DMS 273 treated with DMSO at 0.1 percent for 48 hours (cell line): ENCODE results near the gene PRSS23.
A peak's percentile ranks its signal among the peaks of the same experiment; 100 is the strongest.

Experiments used
- DNase-seq: peaks from one replicate; lab custom pipeline; 2025; lab: John Stamatoyannopoulos, UW

The PRSS23 gene

DNA sequence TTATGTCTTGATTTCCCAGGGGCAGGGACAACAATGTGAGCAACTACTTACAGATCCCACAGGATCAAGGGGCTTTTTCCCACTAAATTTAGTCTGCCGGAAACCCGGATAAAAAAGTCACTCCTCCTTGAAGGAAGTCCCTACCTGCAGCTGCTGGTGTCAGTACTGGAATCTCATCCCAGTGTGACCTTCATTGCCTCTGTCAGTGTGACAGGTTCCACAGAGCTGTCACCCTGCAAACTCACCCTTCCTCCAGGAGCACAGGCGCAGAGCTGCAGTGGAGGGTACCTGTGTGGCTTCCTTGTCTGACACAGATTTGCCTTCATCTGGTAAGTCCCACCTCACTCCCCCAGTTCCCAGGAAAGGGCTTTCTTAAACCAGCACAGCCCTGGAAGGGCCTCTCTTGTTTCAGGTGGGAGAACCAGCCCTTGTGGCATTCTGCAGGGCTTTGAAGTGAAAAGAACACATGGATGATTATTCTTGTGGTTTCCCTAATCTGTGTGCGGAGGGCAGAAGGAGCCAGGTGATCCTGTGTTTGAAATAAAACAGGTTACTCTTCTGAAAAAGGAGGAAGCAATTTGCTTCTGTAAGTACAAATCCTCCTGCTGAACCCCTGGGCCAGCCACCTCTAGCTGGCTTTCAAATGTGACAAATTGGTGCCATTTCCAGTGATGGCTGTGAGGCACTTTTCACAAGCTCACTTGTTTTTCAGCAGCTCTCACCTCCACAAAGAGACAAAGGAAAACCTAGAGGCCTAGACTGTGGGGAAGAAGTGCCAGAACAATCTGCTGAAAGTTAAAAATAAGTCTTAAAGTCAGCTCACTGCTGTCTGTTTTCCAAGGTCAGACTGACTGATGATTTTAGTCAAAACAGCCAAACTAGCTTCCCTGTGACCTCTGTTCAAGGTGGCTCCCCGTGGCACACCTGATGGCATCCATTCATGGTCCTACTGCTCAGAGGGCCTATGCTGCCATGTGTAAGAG is 9.2 kb upstream of the PRSS23 start:
- no peak for DNase-seq

DNA sequence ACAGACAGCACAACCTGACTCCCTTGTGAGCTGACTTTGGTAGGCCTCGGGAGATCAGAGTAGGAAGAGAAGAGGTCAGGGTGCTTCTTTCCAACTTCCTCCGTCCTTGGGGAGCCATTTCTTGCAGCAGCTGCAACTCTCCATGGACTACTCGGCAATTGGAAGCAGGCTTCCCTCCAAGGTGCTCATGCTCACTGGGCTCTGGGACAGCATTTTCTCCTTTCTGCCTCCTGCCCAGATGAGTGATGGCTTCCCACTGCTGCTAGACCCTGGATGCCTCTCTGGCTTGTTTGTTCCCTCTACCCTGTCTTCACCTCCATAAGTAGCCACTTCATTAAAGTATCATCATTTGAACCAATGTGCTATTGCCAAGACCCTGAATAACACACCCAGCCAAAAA is 8.2 kb upstream of the PRSS23 start:
- DNase-seq = no peak

DNA sequence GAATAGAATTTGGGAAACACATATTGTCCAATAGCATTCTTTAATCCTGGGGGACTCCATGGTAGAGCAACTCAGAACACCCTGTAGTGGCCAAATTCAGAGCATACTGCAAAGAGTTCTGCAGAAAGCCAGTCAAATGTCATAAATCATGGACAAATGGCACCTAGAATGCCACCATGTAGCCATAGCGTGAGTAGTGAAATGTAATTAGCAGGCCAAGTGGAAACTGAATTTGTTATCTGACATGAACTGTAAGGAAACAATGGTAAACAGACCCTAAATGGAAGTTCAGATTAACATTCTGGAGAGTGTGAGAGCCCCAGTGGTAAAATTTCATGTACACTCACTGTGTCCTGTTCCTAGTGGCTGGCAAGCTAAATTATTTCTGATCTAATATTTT is 7.0 kb upstream of the PRSS23 start:
- DNase-seq = no peak

DNA sequence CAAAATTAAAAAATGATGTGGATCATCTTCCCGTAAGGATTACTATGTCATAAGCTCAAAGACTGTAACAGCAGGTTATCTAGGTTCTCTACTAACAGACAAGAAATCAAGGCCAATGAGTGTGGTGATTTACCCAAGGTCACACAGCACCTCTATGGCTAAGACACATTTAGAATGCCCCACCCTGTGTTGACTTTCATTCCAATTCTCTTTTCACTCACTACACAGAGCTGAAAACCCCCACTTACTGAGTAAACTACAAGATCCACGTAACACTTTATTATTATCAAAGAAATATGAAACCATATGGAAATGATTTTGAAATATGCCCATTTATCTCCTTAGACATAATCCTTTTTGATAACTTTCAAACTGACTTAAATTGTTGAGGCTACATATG is 4.8 kb upstream of the PRSS23 start:
- no peak for DNase-seq

DNA sequence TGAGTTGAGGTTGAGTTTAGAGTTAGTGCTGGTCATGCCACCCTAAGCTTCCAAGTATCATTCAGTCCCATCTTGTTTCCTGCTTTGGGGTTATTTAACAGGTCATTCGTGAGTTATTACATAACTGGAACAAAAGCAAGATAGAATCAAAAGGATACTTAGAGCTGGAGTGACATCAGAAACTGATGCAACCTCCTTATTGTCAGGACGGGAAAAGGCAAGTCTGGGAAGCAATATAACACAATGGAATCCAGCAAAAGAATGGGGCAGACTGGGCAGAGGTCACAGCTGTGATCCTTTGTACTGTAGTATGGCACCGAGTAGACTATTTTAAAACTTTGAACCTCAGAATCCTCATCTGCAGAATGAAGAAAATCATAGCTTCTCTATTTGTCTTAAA is 4.4 kb upstream of the PRSS23 start:
- DNase-seq = no peak

DNA sequence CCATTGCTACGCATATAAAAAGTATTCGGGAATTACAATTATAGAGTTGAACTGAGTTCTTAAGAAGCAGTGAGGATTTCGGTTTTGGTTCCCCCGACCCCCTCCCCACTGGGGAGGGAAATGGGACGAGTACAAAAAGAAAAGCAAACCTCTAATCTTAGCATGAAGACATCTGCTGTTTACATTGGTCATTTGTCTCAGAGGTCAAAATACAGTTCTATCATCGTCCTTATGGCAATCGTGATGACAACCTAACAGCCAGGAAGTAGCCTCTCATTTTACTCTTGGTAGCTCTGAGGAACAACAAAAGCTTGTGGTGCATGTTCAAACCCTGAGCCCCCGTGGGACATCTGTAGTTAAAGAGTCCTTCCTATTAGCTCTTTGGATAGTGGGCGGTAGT is 3.2 kb upstream of the PRSS23 start:
- DNase-seq = no peak

DNA sequence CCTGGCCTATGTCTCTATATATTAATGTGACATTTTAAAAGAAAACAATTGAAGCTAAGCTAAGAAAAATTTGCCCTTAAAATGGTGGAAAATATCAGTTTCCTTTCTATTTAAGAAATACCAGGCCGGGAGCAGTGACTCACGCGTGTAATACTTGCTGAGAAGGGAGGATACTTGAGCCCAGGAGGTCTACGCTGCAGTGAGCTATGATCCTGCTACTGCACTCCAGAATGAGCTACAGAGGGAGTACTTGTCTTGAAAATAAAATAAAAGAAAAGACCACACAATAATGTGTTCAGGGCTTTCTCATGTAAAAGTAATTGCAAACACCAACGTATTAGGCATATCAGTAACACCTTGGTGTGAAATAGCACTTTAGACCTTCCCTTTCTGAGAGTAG is 1.4 kb upstream of the PRSS23 start:
- DNase-seq = no peak

DNA sequence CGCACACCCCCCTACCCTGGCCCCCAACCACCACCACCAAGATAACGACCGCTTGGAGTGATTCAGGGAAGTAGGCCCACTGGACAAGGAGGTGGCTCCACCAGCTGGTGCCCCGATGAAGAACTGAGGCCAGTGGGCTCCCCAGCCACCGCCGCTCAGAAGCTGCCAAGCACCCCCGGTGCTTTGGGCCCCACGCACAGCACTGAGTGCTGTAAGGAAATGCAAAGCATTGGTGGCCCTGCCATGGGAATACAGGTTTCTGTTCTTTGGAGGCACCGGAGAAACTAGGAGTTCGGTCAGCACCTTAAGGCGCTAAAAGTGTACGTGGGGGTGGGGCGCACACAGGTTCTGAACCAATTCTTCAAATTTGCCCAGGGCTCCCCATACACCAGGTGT is 664 bp upstream of the PRSS23 start:
- no peak for DNase-seq

DNA sequence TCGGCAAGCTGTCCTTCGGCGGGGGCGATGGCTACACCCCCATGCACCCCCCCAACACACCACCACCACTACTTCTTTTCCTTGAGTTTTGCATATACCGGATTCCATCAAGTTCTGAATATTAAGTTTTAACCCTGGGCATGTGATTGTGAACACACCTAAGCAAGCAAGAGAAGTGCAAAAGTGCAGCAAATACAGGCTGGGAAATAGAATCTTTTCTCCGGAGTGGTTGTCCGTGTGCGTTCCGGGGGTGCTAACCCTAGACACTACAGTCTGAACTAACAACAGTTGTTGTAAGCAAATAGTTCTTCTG is 574 bp downstream of the PRSS23 start:
- DNase-seq = no peak

DNA sequence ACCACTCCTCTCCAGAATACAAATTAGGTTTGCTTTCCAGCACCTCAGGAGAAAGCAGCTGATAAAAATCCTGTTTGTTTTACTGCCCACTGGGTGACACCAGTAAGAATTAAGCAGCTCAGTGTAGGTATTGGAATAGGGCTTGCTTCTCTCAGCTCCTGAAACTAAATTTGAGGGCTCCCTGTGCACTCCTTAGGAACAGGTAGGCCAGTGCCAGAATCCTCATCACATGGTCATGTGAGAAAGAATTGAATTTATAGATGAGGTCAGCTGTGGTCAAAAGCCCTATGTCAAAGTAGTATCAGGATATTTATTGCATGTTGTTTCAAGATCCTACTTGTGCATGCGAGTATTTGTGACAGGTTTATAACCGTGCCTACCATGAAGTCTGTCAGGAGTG is 1.0 kb downstream of the PRSS23 start:
- DNase-seq = no peak

DNA sequence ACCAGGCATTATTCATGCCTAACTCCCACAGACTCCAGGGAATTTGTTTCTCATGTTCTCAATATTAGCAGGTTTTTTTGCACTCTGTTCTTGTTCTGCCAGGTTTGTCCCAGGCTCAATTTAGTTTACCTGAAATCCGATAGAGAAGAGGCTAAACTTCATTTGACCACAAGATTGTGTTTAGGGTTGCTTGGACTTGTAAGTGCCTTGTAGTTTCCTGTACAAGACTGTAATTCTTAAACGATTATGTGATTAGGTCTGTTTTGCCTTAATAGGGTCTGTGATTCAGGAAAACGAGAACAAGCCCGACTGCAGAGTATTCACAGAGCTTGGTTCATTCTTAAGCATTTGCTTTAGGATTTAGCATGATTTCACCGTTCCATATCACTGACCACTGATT is 1.8 kb downstream of the PRSS23 start:
- DNase-seq = no peak

DNA sequence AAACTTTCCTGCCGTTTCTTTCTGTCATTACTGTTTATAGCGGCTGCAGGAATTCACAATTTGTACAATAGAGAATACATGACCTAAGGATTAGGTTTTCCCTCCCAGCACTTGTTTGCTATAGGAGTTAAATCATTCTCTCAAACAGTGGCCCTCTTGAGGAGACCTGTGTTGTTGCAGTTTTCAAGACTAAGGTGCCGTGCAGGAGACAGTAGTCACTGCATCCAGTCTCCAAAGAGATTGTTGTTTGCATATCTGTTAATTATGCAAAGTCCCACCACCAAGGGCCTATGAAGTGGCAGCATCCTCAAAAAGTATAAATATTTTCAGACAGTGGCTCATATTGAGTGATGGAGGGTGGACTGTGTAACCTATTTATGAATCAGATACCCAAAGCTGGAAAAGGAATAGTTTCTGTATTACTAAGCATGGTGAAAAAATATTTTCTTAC is 2.3 kb downstream of the PRSS23 start:
- DNase-seq = peak; percentile 1

DNA sequence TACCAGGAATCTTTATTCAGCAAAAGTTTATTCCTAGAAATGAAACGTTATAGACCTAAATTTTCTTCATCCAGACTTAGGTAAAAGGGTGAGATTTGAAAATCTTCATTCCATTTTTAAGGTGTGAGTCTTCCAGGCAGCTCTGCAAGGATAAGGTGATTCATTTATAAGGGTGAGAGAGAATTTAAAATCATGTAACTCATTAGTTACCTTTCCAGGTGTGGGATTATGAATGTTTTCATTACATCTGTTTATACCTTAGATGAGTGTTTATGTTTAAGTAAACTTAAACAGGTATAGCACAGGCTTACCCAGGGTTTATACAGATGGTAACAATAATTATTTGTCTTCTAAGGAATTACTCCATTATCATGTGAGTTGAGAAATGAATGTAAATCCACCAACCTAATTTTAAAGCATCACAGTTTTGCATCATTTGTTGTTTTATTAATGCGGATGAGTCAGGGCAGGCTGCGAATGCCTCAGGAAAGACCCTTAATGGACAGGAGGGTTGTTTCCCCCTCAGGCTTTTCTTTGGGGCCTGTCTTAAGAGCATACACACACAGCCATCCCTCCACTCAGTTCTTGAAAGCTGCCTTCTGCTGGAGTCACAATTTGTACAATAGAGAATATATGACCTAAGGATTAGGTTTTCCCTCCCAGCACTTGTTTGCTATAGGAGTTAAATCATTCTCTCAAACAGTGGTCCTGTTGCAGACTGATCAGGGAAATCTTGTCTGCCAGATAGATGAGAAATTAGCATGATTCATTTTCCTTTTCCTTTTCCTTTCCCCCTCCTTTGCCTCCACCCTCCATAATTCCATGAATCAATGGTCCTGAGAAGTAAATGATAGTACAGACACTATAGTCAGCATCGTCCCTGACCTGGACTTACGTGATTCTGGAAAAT is 3.0 kb downstream of the PRSS23 start:
- DNase-seq = no peak

DNA sequence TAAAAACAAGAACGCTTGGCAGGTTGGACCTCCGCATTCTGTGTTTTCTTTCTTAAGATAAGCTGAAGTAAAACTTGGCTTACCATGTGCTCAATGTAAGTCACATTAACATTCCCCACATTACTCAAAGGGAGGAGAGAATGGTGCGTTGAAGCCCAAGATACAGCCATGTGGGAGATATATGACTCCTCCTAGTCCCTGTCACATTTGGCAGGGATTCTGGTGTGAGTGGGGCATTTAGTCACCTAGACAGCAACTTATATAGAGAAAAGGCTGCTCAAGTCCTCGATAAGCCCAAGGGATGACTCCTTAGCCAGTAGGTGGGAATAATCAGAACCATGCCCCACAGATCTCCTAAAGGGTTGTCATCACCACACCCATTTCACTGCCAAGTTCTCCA is 4.6 kb downstream of the PRSS23 start:
- no peak for DNase-seq

DNA sequence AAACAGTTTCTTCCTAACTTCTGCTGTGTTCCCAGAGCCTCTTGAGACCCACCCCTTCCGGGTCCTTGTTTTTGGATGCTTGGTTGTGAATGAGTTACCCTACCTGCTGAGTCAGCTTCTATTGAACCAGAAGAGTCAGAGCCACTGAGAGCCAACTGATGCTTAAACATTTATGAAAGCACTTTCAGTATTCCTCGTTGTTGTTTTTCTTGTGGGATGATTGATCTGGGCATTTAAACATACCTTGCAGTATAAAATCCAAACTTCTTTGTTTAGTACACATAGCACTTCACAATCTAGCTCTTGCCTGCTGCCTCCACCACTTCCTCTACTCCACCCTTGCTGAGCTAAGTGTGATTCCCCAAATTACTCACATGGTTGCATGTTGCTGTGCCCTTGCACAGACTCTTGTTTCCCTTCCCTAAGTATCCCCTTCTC is 5.5 kb downstream of the PRSS23 start:
- no peak for DNase-seq

DNA sequence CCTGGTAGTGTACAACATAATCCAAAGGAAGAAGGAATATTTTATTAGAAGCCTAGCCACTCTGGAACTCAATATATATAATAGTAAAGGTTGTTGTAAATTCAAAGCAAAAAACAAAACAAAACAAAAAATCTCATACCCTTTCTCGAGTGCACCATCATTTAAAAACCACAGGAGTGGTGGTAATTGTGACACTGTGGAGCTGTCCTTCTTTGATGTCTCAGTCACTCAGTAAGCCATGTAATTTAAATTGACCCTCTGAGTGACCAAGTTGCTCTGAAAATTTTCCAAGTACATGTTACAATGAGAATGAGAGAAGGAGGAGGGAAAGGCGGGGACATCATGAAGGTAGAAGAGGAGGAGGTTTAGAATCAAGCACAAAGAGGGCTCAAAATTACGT is 6.6 kb downstream of the PRSS23 start:
- no peak for DNase-seq

DNA sequence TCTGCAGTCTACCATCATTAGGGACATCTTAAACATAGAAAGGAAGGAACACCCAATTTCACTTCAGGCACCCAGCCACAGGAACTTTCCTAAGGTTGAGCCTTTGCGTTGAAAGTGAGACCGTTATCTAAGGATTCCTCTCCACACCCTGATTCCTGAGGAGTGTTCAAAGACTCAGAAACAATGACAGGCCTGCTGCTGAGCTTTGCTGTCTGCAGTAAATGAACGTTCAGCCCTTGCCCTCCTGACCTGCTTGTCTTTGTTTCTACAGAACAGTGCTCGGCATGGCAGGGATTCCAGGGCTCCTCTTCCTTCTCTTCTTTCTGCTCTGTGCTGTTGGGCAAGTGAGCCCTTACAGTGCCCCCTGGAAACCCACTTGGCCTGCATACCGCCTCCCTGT is 7.0 kb downstream of the PRSS23 start:
- DNase-seq = no peak

DNA sequence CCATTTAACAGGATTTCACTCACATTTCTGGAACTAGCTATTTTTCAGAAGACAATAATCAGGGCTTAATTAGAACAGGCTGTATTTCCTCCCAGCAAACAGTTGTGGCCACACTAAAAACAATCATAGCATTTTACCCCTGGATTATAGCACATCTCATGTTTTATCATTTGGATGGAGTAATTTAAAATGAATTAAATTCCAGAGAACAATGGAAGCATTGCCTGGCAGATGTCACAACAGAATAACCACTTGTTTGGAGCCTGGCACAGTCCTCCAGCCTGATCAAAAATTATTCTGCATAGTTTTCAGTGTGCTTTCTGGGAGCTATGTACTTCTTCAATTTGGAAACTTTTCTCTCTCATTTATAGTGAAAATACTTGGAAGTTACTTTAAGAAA is 9.2 kb downstream of the PRSS23 start:
- DNase-seq = no peak

DNA sequence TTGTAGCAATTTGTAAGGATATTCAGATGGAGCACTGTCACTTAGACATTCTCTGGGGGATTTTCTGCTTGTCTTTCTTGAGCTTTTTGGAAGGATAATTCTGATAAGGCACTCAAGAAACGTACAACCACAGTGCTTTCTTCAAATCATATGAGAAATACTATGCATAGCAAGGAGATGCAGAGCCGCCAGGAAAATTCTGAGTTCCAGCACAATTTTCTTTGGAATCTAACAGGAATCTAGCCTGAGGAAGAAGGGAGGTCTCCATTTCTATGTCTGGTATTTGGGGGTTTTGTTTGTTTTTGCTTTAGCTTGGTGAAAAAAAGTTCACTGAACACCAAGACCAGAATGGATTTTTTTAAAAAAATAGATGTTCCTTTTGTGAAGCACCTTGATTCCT is 9.9 kb downstream of the PRSS23 start:
- DNase-seq = no peak

DNA sequence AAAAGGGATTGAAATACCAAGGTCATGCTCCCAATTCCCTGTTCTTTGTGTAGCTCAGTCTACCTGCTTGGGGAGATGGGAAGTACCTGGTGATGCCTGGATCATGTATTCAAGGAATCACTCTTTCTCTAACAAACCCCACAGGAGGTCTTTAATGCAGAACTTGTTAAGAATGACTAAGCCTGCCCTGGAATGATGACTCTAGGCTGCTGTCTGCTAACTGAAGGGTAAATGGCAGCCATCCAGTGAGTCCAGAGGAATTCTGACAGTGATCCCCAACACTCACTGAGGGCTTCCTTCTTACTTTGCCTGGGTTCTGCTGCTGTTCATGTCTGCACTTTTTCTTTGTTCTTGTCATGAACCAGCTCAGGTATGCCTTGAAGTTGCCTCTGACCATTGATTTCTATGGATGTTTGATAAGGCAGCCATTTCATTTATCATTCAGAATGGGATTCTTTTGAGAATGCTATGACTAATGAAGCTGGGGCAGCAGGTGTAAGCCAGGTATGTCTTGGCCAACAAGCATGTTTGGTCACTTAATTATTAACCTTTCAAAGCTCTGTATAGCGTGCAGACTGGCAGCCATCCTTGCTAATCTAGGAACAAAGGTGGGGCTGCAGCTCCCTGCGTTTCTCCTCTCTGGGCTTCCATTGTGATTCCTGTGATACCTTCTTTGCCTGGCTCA is 11.4 kb downstream of the PRSS23 start:
- no peak for DNase-seq

DNA sequence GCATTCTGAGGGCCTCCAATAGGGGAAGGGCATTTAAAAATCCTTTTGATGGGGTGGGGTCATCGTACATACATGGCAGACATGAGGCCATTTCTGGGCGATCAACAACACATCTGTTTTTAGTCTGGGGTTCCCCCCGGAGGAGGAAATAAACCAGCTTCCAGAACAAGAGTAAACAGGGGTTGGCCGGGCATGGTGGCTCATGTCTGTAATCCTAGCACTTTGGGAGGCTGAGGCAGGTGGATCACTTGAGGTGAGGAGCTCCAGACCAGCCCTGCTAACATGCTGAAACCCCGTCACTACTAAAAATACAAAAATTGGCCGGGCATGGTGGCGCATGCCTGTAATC is 12.0 kb downstream of the PRSS23 start:
- DNase-seq = no peak

DNA sequence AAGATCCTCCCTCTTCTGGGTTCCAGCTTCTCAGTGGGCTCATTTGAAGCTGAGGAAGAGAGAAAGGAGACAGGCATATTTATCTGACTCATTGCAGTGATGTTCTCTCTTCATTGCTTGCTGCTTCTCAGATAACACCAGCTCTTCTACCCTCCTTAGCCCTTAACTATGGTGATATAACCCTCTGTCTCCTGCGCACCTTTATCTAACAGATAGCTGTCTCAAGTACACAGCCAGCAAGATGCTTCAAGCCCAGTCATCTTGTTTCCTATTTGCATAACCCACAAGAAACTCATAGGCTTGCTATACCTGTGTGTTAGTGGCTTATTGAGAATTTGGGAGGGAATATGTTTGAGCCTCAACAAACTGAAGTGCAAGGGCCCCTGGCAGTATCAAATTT is 12.6 kb downstream of the PRSS23 start:
- no peak for DNase-seq

DNA sequence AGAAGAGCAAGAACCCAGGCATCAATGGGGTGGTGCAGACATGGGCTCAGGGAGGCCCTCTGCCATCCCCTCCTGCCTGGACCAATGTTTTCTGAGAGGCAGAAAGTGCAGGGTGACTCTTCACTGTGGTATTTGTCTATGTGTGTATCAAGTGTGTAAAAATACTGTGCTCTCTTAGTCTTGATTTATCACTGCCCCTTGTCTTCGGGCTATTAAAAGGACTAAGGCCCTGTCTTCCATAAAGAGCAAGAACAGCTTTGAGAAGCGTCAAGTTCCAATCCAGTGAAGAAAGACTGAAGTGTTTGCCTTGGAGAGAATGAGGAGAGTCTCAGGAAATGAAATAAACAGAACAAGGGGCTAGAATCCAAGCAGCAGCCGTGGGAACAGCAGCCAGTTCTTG is 14.4 kb downstream of the PRSS23 start:
- no peak for DNase-seq
